Stimulated activated CD4-positive, alpha-beta T cell treated with anti-CD3 and anti-CD28 coated beads, Interleukin-1b, Interleukin-23, amount 100 ng/mL, for 48 hours (primary cell): ENCODE results near the gene VPS11.
"Not testable (repeated sequence)": the region's sequence is repeated elsewhere in the genome, so short reads cannot be mapped to it uniquely, and the experiment has no call there.

ENCODE experiments used
- DNase-seq: peaks from one replicate; pipeline ENCODE4 v3.0.0-alpha.2; 2020

VPS11 gene

GRCh38 chr11:119067371-119068222 is at the start of gene VPS11:
Gene VPS11 (plus strand): TSS chr11:119067818. CDS start chr11:119067824, 6 bp downstream.
- peak; percentile 98 for DNase-seq

DNA sequence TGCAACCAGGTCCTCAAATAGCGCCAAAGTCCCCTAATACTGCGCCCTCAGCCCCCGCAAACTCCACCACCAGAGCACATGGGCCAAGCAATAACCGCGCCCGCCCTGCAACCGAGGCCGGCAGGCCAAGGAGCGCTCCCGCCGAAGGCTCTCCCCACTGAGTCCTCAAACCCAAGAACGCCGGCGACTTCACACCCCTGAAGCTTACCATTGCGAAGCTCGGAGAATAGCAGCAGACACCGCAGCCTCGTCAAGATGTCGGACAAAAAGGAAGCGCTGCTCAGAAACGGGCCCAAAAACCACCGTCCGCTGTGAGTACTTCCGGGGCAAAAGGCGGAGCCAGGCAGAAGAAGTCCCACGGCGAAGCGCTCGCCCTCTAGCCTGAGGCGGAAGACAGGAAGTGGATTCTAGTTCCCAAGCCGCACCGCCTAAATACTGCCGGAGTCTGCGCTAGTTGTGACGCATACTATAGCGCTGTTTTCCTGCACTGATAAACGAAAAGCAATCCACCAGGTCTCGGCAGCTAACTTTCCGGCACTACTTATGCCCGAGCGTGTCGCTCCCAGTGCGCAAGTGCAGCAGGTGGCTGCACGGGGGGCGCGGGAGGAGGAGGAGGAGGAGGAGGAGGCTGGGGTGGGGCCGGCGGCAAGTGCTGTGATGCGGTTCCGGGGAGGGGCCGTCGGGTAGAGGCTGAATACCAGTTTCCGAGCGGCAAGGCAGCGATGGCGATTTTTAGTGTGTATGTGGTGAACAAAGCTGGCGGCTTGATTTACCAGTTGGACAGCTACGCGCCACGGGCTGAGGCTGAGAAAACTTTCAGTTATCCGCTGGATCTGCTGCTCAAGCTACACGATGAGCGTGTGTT is 49.3 kb upstream of the VPS11 start, which contains the start of the genes RPS25 and TRAPPC4:
TSS of gene RPS25 (minus strand) at position 270 of the 865 bp plus-strand sequence. CDS start at position 211, 59 bp downstream.
TSS of gene TRAPPC4 (plus strand) at position 693 of the 865 bp plus-strand sequence. CDS start at position 723, 30 bp downstream.
- peak; percentile 96 for DNase-seq

- no peak for DNase-seq
Measured at GRCh38 chr11:119019996-119020395, 47.6 kb upstream of the VPS11 start.

- no peak for DNase-seq
Measured at GRCh38 chr11:119021631-119022030, 46.0 kb upstream of the VPS11 start.

- DNase-seq: no peak
Measured at GRCh38 chr11:119023741-119024140, 43.9 kb upstream of the VPS11 start.

GRCh38 chr11:119024430-119025098 is 43.1 kb upstream of the VPS11 start:
- DNase-seq: no peak

GRCh38 chr11:119025099-119025473 is 42.5 kb upstream of the VPS11 start:
- no peak for DNase-seq

GRCh38 chr11:119025541-119025940 is 42.1 kb upstream of the VPS11 start:
- DNase-seq: no peak

DNA sequence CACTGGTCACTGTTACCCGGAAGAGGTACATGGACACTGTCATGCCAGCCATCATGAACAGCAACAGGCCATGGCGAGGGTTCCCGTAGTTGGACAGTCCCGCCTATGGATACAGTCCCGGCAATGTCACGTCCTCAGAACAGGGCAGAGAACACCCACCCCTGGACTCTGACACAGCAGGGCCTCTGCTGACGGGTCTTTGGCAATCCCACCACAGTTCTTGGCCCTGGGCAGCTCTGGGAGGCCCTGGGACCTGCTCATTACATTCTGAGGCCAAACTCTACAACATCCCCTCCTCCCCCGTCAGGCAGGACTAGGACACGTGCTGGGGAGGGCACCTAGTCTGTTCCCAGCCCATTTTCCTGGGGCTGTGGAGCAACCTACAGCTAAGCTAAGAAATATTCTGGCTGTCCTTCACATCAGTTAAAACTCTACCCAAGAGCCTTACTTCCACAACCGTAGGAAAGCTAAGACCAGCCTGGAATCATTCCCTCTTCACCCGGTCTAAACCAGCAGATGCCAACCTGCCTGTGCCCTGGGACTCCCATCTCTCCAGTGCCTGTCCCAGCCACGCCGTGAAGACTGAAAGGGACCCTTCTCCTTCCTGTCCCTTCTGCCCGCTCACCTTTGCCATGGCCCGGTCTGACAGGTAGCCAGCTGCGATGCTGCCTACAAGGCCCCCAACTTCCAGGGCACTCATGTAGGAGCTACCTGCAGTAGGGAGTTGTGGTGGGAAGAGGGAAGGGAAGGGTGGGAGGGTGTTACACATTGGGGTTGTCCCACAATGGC is 41.4 kb upstream of the VPS11 start:
- no peak for DNase-seq

DNA sequence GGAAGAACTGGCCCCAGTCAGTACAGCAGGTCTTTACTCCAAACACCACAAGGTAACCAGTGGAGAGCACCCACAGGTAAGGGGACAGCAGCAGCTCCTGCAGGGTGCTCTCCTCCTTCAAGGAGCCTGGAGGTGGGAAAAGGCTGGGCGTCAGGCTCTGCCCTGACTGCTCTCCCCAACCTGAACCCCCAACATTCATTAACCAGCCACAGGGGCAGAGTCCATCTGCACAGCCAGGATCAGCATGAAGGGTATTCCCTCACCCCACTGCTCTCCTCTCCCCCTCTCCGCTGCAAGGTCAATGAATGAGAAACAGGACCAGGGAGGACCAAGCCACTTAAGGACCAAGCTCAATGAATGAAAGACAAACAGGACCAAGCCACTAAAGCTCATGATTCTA is 40.6 kb upstream of the VPS11 start:
- no peak for DNase-seq

DNA sequence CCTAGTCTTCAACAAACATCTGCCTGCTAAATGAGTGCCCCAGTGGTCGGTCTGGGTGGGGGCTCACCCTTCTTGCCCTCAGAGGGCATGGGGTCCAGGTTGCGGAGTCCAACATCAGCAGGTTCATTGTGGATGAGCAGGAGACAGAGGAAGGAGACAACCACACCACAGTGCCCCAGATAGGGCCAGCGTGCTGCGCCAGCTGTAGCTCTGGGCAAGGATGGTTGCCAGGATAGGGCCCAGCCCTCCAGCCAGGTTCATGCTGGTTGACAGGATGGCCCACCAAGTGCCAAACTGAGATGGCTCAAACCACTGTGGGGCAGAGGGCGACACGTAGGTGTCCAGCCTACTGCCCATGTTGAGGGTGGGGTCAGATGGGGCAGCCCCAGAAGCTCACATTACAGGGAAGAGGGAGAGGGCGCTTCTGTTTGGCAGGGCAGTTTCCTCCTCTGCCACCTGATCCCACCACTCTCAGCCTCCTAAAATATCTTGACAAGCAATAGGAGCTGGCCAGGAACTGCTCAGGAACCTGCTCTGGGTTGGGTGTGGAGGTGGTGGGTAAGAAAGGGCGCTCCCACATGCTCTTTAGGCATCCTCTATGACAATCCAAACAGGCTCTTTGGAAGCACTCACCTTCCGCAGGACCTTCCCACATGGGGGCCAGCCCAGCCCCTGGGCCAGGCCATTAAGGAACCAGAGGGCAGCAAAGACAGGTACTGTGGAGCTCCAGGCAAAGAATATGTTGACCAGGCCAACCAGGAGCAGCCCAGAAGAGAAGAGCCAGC is 39.9 kb upstream of the VPS11 start:
- no peak for DNase-seq

DNA sequence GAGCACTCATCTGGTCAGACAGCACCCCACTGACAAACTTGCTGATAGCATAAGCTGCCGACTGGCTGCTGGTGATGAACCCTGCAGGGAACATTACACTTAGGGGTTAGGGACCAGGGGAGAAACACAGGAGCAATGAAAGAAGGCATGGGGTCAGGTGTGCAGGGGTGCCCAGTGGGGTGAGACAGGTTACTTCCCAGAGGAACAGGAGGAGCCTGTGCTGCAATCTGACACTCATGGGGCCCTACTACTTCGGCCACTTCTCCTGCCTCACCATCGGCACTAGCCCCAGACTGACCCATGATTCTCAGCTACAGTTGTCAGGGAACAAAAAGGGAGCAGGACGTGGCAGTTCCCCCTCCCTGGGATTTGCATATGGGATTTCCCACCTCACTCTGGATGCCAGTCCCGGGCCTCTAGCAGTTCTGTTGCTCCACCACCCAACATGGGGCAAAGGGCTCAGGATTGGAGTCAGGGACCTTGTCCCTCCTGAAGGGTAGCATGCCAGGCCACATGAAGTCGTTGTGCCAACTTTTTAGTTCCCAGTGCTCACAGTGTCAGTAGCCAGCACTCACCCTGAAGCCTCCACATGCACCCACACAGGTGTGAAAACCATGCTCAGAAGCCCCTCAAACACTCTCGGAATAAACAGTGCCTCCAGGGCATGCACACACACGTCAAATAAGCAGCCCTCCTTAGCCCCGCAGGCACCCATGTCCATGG is 39.1 kb upstream of the VPS11 start:
- no peak for DNase-seq

DNA sequence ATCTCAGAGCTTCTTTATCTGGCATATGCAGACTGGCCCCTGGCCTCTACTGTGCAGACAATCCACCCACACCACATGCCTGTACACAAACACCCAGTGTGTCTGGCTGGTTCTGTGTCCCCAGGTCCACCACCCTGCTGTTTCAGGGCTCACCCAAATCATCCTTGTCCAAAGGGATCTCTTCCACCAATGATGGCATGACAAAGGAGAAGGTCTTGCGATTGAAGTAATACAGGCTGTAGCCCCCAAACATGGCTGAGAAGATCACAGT is 38.6 kb upstream of the VPS11 start:
- DNase-seq: no peak

GRCh38 chr11:119029340-119030028 is 38.1 kb upstream of the VPS11 start:
- DNase-seq: peak; percentile 46

DNA sequence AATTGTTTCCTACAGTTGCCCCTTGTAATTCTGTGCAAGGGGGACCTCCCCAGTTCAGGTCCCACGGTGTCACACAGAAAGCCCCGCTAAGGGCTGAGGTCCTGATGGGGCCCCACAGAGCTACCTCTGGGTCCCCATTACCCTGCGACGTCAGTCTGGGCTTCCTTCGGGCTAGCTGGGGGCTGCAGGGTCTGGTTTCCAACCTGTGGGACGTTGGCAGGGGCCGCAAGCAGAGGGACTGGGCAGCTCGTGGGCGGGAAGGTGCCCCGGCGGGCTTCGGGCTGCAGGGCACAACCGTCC is 37.6 kb upstream of the VPS11 start:
- DNase-seq: no peak

GRCh38 chr11:119030329-119031047 is 37.1 kb upstream of the VPS11 start, which contains the start of gene SLC37A4:
Gene SLC37A4 (minus strand): TSS chr11:119030877.
- DNase-seq: peak; percentile 98

- no peak for DNase-seq
Measured at GRCh38 chr11:119031912-119032280, 35.7 kb upstream of the VPS11 start.

GRCh38 chr11:119033421-119033820 is 34.2 kb upstream of the VPS11 start:
- DNase-seq: not testable (repeated sequence)

GRCh38 chr11:119034813-119035212 is 32.8 kb upstream of the VPS11 start:
- DNase-seq: no peak

GRCh38 chr11:119038884-119039283 is 28.7 kb upstream of the VPS11 start:
- no peak for DNase-seq
